Measurements from ENCODE around the gene AOC3.

AOC3 gene

DNA sequence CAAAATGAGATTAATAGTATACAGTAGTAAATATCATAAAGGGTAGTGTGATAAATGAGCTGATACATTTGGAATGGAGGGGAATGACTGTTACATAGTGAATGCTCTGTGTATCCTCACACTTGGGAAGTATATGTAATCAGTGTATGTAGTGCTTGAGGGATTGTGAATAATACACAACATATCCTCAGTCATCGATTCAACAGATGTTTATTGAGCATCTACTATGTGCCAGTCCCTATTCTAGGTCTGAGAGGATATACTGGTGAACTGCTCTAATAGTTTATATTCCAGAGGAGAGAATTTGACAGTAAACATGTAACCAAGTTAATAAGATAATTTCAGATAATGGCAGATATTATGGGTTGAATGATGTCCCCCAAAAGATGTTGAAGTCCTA, 23.5 kb upstream of the AOC3 start:
- H3K27ac ChIP-seq = no peak overlapping the region
- no peaks in the 10 kb centered on the region for H3K27me3 ChIP-seq
- TF ChIP-seq, protein P1, sequence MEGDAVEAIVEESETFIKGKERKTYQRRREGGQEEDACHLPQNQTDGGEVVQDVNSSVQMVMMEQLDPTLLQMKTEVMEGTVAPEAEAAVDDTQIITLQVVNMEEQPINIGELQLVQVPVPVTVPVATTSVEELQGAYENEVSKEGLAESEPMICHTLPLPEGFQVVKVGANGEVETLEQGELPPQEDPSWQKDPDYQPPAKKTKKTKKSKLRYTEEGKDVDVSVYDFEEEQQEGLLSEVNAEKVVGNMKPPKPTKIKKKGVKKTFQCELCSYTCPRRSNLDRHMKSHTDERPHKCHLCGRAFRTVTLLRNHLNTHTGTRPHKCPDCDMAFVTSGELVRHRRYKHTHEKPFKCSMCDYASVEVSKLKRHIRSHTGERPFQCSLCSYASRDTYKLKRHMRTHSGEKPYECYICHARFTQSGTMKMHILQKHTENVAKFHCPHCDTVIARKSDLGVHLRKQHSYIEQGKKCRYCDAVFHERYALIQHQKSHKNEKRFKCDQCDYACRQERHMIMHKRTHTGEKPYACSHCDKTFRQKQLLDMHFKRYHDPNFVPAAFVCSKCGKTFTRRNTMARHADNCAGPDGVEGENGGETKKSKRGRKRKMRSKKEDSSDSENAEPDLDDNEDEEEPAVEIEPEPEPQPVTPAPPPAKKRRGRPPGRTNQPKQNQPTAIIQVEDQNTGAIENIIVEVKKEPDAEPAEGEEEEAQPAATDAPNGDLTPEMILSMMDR (IDR thresholded peaks at IDR 0.05) = no peak
- peaks cover 0 to 3% (median 3%) of the 10 kb centered on the region in 3 donors for H3K36me3 ChIP-seq
- peaks cover 0 to 22% (median 15%) of the 10 kb centered on the region in 4 donors for H3K4me1 ChIP-seq
- no peak overlapping the region for H3K4me3 ChIP-seq
- DNase-seq = no peak
- intact Hi-C loops (cut with DNase I; ENCODE audit: low total_unique reads) = no loop called here
- H3K9me3 ChIP-seq = no peaks in the 10 kb centered on the region

DNA sequence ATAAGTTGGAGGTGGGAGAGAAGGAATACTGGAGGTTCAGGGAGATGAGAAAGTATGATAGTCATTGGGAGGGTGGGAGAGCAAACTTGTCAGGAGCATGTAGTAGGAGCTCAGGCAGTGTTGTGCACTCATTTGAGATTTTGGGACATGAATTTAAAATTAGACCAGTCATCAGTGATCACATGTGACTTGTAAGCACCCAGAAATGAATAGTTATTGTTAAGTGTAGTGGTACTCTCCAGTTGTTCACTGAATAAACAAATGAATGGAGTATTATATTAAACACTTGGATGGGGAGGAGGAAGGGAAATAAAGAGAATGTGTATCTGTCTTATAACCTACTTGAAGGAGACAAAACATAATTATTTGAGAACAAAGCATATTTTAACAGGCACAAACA, 20.0 kb upstream of the AOC3 start:
- H3K36me3 ChIP-seq = peaks cover 0 to 14% (median 4%) of the 10 kb centered on the region in 3 donors
- no peak for DNase-seq
- H3K9me3 ChIP-seq = no peaks in the 10 kb centered on the region
- intact Hi-C loops (cut with DNase I; ENCODE audit: low total_unique reads) = no loop called here
- no peaks in the 10 kb centered on the region for H3K27me3 ChIP-seq
- H3K4me3 ChIP-seq = no peak overlapping the region
- TF ChIP-seq, protein P1 (IDR thresholded peaks at IDR 0.05) = no peak
- H3K27ac ChIP-seq = no peak overlapping the region
- peaks cover 0 to 23% (median 6%) of the 10 kb centered on the region in 4 donors for H3K4me1 ChIP-seq

DNA sequence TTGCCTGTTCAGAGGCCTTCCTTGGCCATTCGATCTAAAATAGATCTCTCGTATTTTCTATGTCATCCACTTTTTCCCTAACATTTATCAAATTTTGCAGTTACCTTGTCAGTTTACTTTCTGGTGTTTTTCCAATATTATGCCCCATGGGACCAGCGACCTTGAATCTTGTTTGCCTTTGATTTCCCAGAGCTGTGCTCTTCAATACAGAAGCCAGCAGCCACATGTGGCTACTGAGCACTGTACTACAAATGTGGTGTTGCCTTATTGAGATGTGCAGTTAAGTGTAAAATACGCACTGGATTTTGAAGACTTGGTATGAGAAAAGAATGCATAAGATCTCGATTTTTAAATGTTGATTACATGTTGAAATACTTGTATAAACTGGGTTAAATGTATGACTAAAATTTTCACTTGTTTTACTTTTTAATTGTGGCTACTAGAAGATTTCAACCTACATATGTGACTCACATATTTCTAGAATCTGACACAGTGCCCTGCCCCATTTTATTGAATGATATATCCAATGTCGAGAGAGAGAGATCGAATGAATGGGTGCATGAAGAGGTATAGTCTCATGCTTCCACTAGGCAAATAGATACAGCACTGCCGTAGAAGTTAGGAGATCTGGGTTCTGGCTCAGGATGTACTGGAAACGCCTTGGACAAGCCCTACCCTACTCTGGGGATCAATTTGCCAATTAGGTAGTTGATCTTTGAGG, 18.6 kb upstream of the AOC3 start:
- Histone ChIP-seq H3K4me1 (peaks cover 0 to 23% (median 6%) of the 10 kb centered on the region in 4 donors), H3K36me3 (peaks cover 8 to 28% (median 13%) of the 10 kb centered on the region in 3 donors), H3K27me3 (no peaks in the 10 kb centered on the region), H3K9me3 (no peaks in the 10 kb centered on the region), H3K27ac (peak overlapping the region; percentile 85 to 86), H3K4me3 (peak overlapping the region; percentile 80 to 81)
- TF ChIP-seq, protein P1 (IDR thresholded peaks at IDR 0.05) = no peak
- no peak for DNase-seq
- intact Hi-C loops (cut with DNase I; ENCODE audit: low total_unique reads) = no loop called here

DNA sequence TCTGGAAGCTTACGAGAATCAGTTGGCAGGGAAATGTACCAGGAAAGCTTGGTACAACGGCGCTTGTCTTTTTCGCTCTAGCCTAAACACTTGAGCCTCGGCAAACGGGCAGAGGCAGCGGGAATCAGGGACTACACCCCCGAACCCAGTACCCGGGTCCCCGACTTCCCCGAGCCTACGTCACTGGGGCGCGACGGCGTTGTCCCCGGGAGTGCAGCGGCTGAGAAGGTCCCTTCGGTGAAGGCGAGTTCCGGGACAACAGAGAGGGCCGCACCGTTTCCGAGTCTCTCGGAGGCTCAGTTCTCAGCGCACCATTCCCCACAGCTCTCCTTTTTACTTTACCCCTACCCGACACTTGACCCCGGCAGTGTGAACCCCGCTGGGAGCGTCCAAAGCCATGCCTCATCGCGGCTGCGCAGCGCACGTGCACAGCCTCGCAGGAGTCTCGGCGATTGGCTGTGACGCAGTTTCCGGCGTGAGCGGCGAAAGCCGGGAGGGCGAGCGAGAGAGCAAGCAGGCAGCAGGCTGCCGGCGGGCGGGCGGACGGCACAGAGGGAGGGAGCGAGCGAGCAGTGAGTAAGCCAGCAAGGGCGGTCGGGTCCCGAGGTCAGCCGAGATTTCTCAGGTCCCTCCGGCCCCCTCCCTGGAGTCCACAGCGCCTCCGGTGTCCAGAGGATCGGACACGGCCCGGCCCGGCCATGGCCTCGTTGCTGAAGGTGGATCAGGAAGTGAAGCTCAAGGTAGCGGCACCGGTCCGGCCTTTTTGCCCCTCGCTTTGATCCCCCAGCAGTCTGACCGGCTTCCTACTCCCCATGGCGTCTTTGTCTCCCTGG, 17.8 kb upstream of the AOC3 start, which contains the start of gene PSME3:
Gene PSME3 (plus strand): TSS at position 464 of the 833 bp plus-strand sequence. CDS start 235 bp downstream, at position 699.
- no peaks in the 10 kb centered on the region for H3K27me3 ChIP-seq

DNA sequence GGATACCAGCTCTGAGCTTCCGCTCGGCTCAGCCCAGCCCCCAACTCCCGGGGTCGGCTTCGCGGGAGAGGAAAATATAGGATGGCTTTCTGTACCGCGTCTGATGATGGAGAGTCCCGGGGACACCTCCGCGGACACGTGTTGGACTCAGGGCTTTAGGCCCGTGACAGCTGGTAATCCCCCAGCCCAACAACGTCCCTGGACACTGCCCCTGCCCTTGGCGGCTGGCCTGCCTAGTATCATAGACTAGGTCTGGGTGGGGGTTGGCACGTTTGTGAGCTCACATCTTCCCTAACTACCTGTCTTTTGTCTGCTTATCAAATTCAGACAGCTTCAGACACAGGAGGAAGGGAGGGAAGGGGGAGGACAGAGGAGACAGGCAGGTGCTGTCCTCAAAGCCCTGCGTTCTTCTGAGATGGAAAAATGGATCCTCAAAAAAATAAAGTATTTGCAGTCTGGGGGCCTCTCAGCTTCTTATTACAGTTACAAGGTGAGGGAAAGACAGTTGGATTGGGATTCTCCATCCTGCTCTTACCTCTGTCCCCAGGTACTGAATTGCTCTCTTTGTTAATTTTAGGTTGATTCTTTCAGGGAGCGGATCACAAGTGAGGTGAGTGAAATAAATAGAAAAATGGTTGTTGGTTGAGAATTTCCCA, 17.1 kb upstream of the AOC3 start:
- intact Hi-C loops (cut with DNase I; ENCODE audit: low total_unique reads) = no loop called here

More for the DNA sequence above, 17.8 kb upstream of the AOC3 start, which contains the start of gene PSME3:
- Histone ChIP-seq H3K4me3 (peak within 1 kb of the TSS; percentile 80 to 81), H3K36me3 (peaks cover 15 to 35% (median 21%) of the 10 kb centered on the region in 3 donors), H3K27ac (peak within 1 kb of the TSS; percentile 85 to 86), H3K4me1 (peaks cover 0 to 23% (median 6%) of the 10 kb centered on the region in 4 donors), H3K9me3 (no peaks in the 10 kb centered on the region)
- TF ChIP-seq, protein P1 (IDR thresholded peaks at IDR 0.05) = peak in 1 of 2 experiments; percentile 4
- DNase-seq = peak; percentile 87 to 92
- intact Hi-C loops (cut with DNase I; ENCODE audit: low total_unique reads) = no loop called here

More for the DNA sequence above, 17.1 kb upstream of the AOC3 start:
- TF ChIP-seq, protein P1 (IDR thresholded peaks at IDR 0.05) = no peak
- Histone ChIP-seq H3K27me3 (no peaks in the 10 kb centered on the region), H3K9me3 (no peaks in the 10 kb centered on the region), H3K27ac (peak overlapping the region; percentile 85 to 86), H3K4me1 (peaks cover 0 to 23% (median 6%) of the 10 kb centered on the region in 4 donors), H3K4me3 (peak overlapping the region; percentile 80 to 81), H3K36me3 (peaks cover 23 to 43% (median 28%) of the 10 kb centered on the region in 3 donors)
- DNase-seq = no peak

Data from tibial artery (tissue), 4 donors.